LNCaP clone FGC (cell line): ENCODE results near the gene C22orf42.
"Not testable (repeated sequence)": the region's sequence is repeated elsewhere in the genome, so short reads cannot be mapped to it uniquely, and the experiment has no call there.

ENCODE experiments used
- DNase-seq: peaks from one replicate; pipeline ENCODE4 v3.0.0-alpha.2; 2011; ENCODE audit warnings: low read depth
- H3K4me3 ChIP-seq: 2 replicates; pipeline ENCODE4 v1.5.1; 2011; ENCODE audit warnings: mild to moderate bottlenecking, low read depth, low read length, control low read depth
- CTCF ChIP-seq: IDR thresholded peaks from 2 replicates; pipeline ENCODE4 v1.5.1; 2012; ENCODE audit warnings: mild to moderate bottlenecking; ENCODE audit not compliant: control insufficient read depth, insufficient read depth; ENCODE audit errors: extremely low read depth

The C22orf42 gene

GRCh38 chr22:32199961-32200360, 40.9 kb upstream of the C22orf42 start:
- no peak for DNase-seq
- no peak for TF ChIP-seq CTCF
- no peak overlapping the region for H3K4me3 ChIP-seq

- TF ChIP-seq CTCF: no peak
- DNase-seq: no peak
- H3K4me3 ChIP-seq: no peak overlapping the region
Measured at GRCh38 chr22:32199341-32199740, 40.2 kb upstream of the C22orf42 start.

- not testable (repeated sequence) for DNase-seq, H3K4me3 ChIP-seq
Measured at GRCh38 chr22:32197553-32198226, 38.6 kb upstream of the C22orf42 start.

- H3K4me3 ChIP-seq, DNase-seq: not testable (repeated sequence)
Measured at GRCh38 chr22:32195900-32196299, 36.8 kb upstream of the C22orf42 start.

GRCh38 chr22:32193346-32193745, 34.2 kb upstream of the C22orf42 start:
- DNase-seq, H3K4me3 ChIP-seq: not testable (repeated sequence)

- H3K4me3 ChIP-seq, DNase-seq: not testable (repeated sequence)
Measured at GRCh38 chr22:32191021-32191420, 31.9 kb upstream of the C22orf42 start.

- no peak for DNase-seq
- TF ChIP-seq CTCF: no peak
Measured at GRCh38 chr22:32185821-32186220, 26.7 kb upstream of the C22orf42 start.

GRCh38 chr22:32183625-32184024, 24.5 kb upstream of the C22orf42 start:
- TF ChIP-seq CTCF: no peak
- no peak for DNase-seq
- no peak overlapping the region for H3K4me3 ChIP-seq

More at GRCh38 chr22:32185821-32186220, 26.7 kb upstream of the C22orf42 start:
- H3K4me3 ChIP-seq: no peak overlapping the region

- DNase-seq: no peak
- no peak overlapping the region for H3K4me3 ChIP-seq
- TF ChIP-seq CTCF: no peak
Measured at GRCh38 chr22:32181043-32181442, 21.9 kb upstream of the C22orf42 start.
